RWPE1 (cell line): Measurements from ENCODE around the gene FAM149B1.

Experiments
- CTCF ChIA-PET: fragments of 350-600 bp; sonication (Branson Sonifier 250); formaldehyde crosslinking; extraction: SDS; loops from one replicate; lab custom pipeline; 2021; lab: Yijun Ruan, JAX
- POLR2A ChIA-PET: fragments of 400-600 bp; formaldehyde crosslinking; extraction: SDS; loops from one replicate; lab custom pipeline; 2020; ENCODE audit warnings: antibody characterized with exemption; ENCODE audit not compliant: low non-redundant PET; lab: Yijun Ruan, JAX
- DNase-seq: peaks from one replicate; pipeline ENCODE4 v3.0.0; 2012; ENCODE audit warnings: low spot score
- H3K27ac ChIP-seq: fragments of 450-650 bp; 2 replicates; pipeline ENCODE4 v1.5.1; 2017
- TF ChIP-seq, protein P1 (sequence below): fragments of 450-650 bp; conservative IDR thresholded peaks from 2 replicates; pipeline ENCODE4 v1.5.1; 2017; ENCODE audit warnings: low read depth, mild to moderate bottlenecking

The FAM149B1 gene

DNA sequence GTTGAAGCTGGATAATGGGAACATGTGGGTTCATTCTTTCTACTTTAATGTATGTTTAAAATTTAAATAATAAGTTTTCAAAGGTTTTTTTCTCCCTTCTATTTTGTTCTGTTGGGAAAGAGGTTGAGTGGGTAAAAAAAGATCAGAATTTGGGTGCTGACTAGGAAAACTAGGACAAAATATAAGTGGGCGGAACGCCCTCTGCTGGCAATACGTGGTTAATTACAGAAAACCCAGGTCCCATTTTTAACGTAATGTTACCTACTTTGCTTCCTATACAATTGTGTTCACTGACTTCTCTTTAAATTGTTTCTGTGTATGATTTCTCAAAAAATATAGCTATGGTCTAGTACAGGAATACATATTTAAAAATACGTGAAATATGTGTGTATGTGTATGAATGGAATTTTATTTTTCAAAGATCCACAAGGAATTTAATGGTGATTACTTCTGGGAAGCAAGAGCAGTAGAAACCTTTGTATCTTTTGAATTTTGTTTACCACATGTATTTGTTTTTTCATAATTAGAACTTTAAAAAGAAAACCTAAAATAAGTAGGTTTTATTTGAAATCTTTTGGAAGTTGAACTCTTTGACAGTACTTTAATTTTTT, 8.8 kb upstream of the FAM149B1 start:
- H3K27ac ChIP-seq = no peak overlapping the region
- ChIA-PET CTCF (interaction anchor here (0.6 to 2.0 kb wide), 13 partner anchors 9 to 1587 kb away, joined by 3 to 12 read pairs (median 3); partner anchors contain the start of gene P4HA1), POLR2A (no interaction called here)
- TF ChIP-seq, protein P1, sequence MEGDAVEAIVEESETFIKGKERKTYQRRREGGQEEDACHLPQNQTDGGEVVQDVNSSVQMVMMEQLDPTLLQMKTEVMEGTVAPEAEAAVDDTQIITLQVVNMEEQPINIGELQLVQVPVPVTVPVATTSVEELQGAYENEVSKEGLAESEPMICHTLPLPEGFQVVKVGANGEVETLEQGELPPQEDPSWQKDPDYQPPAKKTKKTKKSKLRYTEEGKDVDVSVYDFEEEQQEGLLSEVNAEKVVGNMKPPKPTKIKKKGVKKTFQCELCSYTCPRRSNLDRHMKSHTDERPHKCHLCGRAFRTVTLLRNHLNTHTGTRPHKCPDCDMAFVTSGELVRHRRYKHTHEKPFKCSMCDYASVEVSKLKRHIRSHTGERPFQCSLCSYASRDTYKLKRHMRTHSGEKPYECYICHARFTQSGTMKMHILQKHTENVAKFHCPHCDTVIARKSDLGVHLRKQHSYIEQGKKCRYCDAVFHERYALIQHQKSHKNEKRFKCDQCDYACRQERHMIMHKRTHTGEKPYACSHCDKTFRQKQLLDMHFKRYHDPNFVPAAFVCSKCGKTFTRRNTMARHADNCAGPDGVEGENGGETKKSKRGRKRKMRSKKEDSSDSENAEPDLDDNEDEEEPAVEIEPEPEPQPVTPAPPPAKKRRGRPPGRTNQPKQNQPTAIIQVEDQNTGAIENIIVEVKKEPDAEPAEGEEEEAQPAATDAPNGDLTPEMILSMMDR = peak; percentile 80
- peak; percentile 51 for DNase-seq

DNA sequence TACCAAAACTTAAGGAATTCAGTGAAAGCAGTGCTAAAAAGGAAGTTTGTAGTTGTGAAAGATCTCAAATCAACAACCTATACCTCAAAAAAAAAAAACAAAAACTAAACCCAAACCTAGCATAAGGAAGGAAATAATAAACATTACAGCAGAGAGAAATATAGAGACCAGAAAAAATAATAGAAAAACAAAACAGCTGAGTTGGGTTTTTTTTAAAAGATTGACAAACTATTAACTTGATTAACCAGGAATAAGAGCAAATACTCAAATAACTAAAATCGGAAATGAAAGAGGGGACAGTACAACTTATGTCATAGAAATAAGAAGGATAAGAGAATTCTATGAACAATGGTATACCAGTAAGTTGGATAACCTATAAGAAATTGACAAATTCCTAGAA, 6.8 kb upstream of the FAM149B1 start:
- TF ChIP-seq, protein P1 = no peak
- ChIA-PET CTCF (no interaction called here), POLR2A (no interaction called here)
- no peak for DNase-seq
- H3K27ac ChIP-seq = no peak overlapping the region

DNA sequence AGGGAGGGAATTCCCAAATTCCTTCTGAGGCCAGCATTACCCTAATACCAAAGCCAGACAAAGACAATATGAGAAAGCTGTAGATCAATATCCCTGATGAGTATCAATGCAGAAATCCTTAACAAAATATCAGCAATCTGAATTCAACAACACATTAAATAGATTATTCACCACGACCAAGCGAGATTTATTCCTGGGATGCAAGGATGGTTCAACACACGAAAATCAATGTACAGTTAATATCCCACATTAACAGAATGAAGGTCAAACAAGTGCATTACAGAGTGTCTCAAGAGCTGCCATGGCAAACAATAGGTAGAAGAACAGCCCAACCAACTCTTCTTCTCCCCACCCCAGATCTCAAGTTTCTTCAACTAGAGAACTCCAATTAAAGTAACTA, 6.3 kb upstream of the FAM149B1 start:
- TF ChIP-seq, protein P1 = no peak
- ChIA-PET CTCF (no interaction called here), POLR2A (no interaction called here)

DNA sequence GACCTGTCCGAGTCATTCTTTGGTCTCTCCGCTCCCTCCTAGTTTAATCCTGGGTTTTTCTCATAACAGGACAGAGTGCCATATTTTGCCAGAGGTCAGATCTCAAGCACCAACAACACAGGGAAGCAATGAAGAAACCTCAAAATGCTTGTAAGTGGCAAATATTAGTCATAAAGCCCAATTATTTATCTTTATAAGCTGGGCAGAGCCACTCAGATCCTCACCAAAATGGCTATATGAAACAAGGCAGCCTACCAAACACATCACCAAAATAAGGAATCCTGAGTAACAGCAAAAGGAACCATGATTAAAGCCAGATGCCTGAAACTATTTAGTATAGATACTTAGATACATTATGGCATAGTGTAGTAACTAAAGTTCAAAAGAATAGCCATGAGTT, 4.8 kb upstream of the FAM149B1 start:
- DNase-seq = no peak
- ChIA-PET POLR2A (no interaction called here), CTCF (no interaction called here)
- H3K27ac ChIP-seq = no peak overlapping the region
- TF ChIP-seq, protein P1 = no peak

More for the DNA sequence above, 6.3 kb upstream of the FAM149B1 start:
- H3K27ac ChIP-seq = no peak overlapping the region
- no peak for DNase-seq

DNA sequence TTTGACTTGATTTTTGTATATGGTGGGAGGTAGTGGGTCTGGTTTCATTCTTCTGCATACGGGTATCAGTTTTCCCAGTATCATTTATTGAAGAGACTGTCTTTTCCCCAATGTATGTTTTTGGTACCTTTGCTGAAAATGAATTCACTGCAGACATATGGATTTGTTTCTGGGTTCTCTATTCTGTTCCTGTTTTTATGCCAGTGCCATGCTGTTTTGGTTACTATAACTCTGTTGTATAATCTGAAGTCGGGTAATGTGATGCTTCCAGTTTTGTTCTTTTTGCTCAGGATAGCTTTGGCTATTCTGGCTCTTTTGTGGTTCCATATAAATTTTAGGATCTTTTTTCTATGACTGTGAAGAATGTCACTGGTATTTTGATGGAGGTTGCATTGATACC, 947 bp upstream of the FAM149B1 start:
- CTCF ChIA-PET = interaction anchor here (0.6 kb wide), 1 partner anchor 70 kb away, joined by 3 read pairs; the partner anchor contains the start of gene P4HA1
- no peak for DNase-seq
- TF ChIP-seq, protein P1 = no peak
- no peak overlapping the region for H3K27ac ChIP-seq
- POLR2A ChIA-PET = no interaction called here

DNA sequence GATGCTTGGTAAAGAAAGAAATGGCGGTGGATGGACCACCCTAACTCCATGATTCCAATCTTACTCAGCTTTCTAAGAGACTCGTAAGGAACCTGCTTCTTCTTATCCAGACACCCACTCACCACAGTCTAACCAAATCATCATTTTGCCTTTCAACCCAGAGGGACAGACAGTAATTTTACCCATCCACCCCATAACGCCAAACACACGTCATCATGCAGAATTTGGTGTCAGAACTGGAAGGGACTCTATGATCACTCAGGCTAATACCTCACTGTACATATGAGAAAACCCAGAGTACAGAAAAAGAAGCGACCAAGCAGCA, 499 bp upstream of the FAM149B1 start:
- no peak for DNase-seq
- H3K27ac ChIP-seq = peak overlapping the region; percentile 94
- CTCF ChIA-PET = interaction anchor here (0.5 to 0.6 kb wide), 2 partner anchors 24 to 71 kb away, joined by 3 read pairs; partner anchors contain the start of gene P4HA1
- TF ChIP-seq, protein P1 = no peak
- POLR2A ChIA-PET = interaction anchor here (0.6 kb wide), 1 partner anchor 440 kb away, joined by 3 read pairs; no protein-coding TSS in a partner anchor
